ENCODE data around the gene ZNF841. TPM values are rescaled to one million over a fixed set of nuclear protein-coding genes. Genes with fewer than 3 reads are reported as not detected.

ZNF841 gene
- 19.8 TPM for total RNA-seq

GRCh38 chr19:52095172-52096014 lies at the start of gene ZNF841:
Gene ZNF841, minus strand, starts transcription at chr19:52095765. Its CDS starts 10,964 bp downstream, at chr19:52084801.
- Histone ChIP-seq H3K9me3 (ENCODE audit: control insufficient read depth in 3 of 3, low read length in 3 of 3) (peaks cover 2 to 7% (median 3%) of the 10 kb centered on the region in 3 donors), H3K36me3 (ENCODE audit: control insufficient read depth in 3 of 3, insufficient read depth in 3 of 3, low read length in 3 of 3) (peaks cover 3 to 11% (median 3%) of the 10 kb centered on the region in 3 donors), H3K27ac (ENCODE audit: low read depth, low read length) (peak within 1 kb of the TSS; percentile 45), H3K27me3 (ENCODE audit: control insufficient read depth in 3 of 3, insufficient read depth in 3 of 3, low read length in 3 of 3) (no peaks in the 10 kb centered on the region), H3K9ac (ENCODE audit: low read depth in 1 of 3, low read length in 3 of 3) (peak within 1 kb of the TSS; percentile 84 to 94 (median 91)), H3K4me1 (ENCODE audit: control insufficient read depth in 3 of 3, insufficient read depth in 3 of 3, low read length in 3 of 3) (peaks cover 13 to 16% (median 14%) of the 10 kb centered on the region in 3 donors), H3K4me3 (ENCODE audit: low read length in 3 of 3) (peak within 1 kb of the TSS; percentile 87 to 99 (median 98))

DNA sequence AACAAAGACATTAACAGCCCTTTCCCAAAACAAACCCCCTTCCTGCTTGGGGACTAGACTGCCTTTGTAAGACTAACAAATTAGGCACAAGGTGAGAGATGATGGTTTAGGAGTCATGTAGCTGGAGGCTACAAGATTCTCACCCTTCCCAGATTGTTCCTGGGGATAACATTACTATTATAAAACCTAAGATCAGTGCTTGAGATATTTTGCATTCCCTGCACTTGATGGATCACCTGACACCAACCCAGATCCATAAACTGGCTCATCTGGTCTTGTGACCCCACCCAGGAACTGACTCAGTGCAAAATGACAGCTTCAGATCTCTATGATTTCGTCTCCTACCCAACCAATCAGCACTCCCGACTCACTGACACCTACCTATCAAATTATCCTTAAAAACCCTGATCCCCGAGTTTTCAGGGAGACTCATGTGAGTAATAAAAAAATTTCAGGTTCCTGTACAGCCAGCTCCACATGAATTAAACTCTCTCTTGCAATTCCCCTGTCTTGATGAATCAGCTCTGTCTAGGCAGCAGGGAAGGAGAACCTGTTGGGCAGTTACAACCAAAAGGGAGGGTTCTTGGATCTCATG lies 46.5 kb upstream of the ZNF841 start:
- no peaks in the 10 kb centered on the region for H3K27me3 ChIP-seq (ENCODE audit: control insufficient read depth in 3 of 3, insufficient read depth in 3 of 3, low read length in 3 of 3)
- H3K9ac ChIP-seq (ENCODE audit: low read depth in 1 of 3, low read length in 3 of 3), result no peak overlapping the region
- no peak overlapping the region for H3K4me3 ChIP-seq (ENCODE audit: low read length in 3 of 3)
- no peak overlapping the region for H3K27ac ChIP-seq (ENCODE audit: low read depth, low read length)
- H3K36me3 ChIP-seq (ENCODE audit: control insufficient read depth in 3 of 3, insufficient read depth in 3 of 3, low read length in 3 of 3), result no peaks in the 10 kb centered on the region
- H3K9me3 ChIP-seq (ENCODE audit: control insufficient read depth in 3 of 3, low read length in 3 of 3), result no peaks in the 10 kb centered on the region
- H3K4me1 ChIP-seq (ENCODE audit: control insufficient read depth in 3 of 3, insufficient read depth in 3 of 3, low read length in 3 of 3), result peaks cover 14 to 25% (median 15%) of the 10 kb centered on the region in 3 donors

DNA sequence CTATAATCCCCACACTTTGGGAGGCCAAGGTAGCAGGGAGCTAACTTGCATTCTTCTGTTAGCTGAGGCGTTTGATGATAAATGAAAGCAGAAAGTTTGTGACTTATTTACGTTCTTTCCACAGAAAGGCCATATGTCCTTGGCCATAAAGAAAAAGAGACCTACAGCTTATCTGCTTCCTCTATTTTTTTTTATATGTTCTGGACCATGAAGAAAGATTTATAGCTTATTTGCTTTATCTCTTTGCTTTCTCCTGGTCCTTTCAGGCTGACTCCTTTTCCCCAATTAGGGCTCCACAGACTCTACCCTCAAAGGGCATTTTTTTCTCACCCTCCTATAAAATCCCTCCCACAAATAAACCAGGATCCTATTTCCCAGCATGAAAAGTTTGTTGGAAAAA lies 45.6 kb upstream of the ZNF841 start:
- no peaks in the 10 kb centered on the region for H3K27me3 ChIP-seq (ENCODE audit: control insufficient read depth in 3 of 3, insufficient read depth in 3 of 3, low read length in 3 of 3)
- H3K9me3 ChIP-seq (ENCODE audit: control insufficient read depth in 3 of 3, low read length in 3 of 3), result no peaks in the 10 kb centered on the region
- peaks cover 14 to 25% (median 15%) of the 10 kb centered on the region in 3 donors for H3K4me1 ChIP-seq (ENCODE audit: control insufficient read depth in 3 of 3, insufficient read depth in 3 of 3, low read length in 3 of 3)
- H3K4me3 ChIP-seq (ENCODE audit: low read length in 3 of 3), result no peak overlapping the region
- no peaks in the 10 kb centered on the region for H3K36me3 ChIP-seq (ENCODE audit: control insufficient read depth in 3 of 3, insufficient read depth in 3 of 3, low read length in 3 of 3)
- no peak overlapping the region for H3K27ac ChIP-seq (ENCODE audit: low read depth, low read length)
- H3K9ac ChIP-seq (ENCODE audit: low read depth in 1 of 3, low read length in 3 of 3), result no peak overlapping the region

DNA sequence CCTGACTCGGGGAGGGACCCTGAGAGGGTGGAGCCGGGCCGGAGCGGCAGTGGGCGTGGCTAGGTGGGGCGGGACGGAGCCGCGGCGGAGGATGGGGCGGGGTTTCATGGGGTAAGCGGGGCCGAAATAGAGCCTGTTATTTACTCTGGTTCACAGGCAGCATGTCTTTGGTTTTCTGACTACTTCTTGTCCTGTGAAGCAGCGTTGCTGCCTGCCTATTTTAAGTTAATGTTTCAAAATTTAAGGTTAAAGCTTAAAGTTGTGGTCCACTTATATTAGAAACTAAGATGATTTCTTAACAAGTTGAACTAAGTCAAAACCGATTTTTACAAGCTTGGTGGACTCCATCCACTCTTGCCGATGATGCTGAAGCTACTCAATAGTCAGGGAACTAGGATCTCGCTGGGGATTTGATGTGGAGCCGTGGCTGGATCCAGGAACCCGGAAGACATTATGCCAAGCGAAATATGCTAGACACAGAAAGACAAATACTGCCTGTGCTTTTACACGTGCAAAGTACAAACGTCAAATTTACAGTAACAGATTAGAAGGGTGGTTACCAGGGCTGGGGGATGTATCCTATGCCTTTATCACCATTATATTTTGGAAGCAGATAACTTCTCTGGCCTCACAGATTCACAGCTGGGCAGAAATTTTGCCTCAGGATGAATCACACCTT lies 44.6 kb upstream of the ZNF841 start:
- peaks cover 14 to 25% (median 15%) of the 10 kb centered on the region in 3 donors for H3K4me1 ChIP-seq (ENCODE audit: control insufficient read depth in 3 of 3, insufficient read depth in 3 of 3, low read length in 3 of 3)
- peak overlapping the region; percentile 70 to 80 (median 72) for H3K9ac ChIP-seq (ENCODE audit: low read depth in 1 of 3, low read length in 3 of 3)

DNA sequence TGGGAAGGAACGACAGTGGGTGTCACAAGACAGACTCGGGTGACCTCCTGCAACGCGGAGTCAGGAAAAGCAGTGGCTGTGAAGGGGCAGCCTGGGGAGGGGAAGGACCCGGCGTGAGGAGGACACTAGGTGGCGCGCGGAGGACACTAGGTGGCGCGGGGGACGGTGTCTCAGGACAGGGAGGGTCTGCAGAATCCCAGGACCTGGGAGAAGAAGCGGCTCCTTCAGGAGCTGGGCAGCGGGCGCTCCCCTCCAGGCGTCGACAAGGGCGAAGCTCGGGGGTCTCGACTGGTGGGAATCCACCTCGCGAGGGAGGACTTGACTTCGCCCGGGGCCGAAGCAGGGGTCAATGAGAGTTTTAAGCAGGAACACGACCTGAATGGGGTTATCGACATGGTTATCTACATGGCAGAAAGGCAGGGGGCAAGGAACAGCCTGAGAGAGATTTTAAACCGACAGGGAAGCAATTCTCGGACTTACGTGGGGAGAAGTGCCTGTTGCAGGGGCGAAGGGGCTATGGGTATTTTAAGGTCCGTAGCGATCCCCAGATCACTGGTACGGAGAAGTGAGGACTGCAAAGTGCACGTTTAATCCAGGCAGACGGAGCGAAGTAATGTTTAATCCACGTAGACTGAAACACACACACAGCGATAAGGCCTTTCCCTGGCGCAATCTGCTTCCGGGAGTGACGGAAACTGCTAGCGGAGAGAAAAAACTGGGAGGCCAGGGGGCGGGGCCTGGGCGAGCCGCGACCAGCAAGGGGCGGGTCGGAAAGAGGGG lies 43.9 kb upstream of the ZNF841 start, which contains the start of gene ZNF616:
Gene ZNF616, minus strand, starts transcription at position 687 of the 780 bp plus-strand sequence. CDS start 9,426 bp downstream, outside the sequence.
- Histone ChIP-seq H3K4me1 (ENCODE audit: control insufficient read depth in 3 of 3, insufficient read depth in 3 of 3, low read length in 3 of 3) (peaks cover 14 to 25% (median 15%) of the 10 kb centered on the region in 3 donors), H3K4me3 (ENCODE audit: low read length in 3 of 3) (peak within 1 kb of the TSS; percentile 94 to 100 (median 95)), H3K27me3 (ENCODE audit: control insufficient read depth in 3 of 3, insufficient read depth in 3 of 3, low read length in 3 of 3) (no peaks in the 10 kb centered on the region), H3K9me3 (ENCODE audit: control insufficient read depth in 3 of 3, low read length in 3 of 3) (no peaks in the 10 kb centered on the region), H3K36me3 (ENCODE audit: control insufficient read depth in 3 of 3, insufficient read depth in 3 of 3, low read length in 3 of 3) (no peaks in the 10 kb centered on the region), H3K27ac (ENCODE audit: low read depth, low read length) (peak within 1 kb of the TSS; percentile 86), H3K9ac (ENCODE audit: low read depth in 1 of 3, low read length in 3 of 3) (peak within 1 kb of the TSS; percentile 88 to 100 (median 96))

More for the DNA sequence above, 44.6 kb upstream of the ZNF841 start:
- Histone ChIP-seq H3K9me3 (ENCODE audit: control insufficient read depth in 3 of 3, low read length in 3 of 3) (no peaks in the 10 kb centered on the region), H3K27ac (ENCODE audit: low read depth, low read length) (peak overlapping the region; percentile 86), H3K4me3 (ENCODE audit: low read length in 3 of 3) (peak overlapping the region; percentile 63 to 95 (median 74)), H3K36me3 (ENCODE audit: control insufficient read depth in 3 of 3, insufficient read depth in 3 of 3, low read length in 3 of 3) (no peaks in the 10 kb centered on the region), H3K27me3 (ENCODE audit: control insufficient read depth in 3 of 3, insufficient read depth in 3 of 3, low read length in 3 of 3) (no peaks in the 10 kb centered on the region)

- Histone ChIP-seq H3K36me3 (ENCODE audit: control insufficient read depth in 3 of 3, insufficient read depth in 3 of 3, low read length in 3 of 3) (no peaks in the 10 kb centered on the region), H3K9me3 (ENCODE audit: control insufficient read depth in 3 of 3, low read length in 3 of 3) (no peaks in the 10 kb centered on the region), H3K27ac (ENCODE audit: low read depth, low read length) (peak overlapping the region; percentile 86)
These were observed 43.4 kb upstream of the ZNF841 start for GRCh38 chr19:52138983-52139251.

GRCh38 chr19:52138278-52138982 lies 42.9 kb upstream of the ZNF841 start:
- Histone ChIP-seq H3K27me3 (ENCODE audit: control insufficient read depth in 3 of 3, insufficient read depth in 3 of 3, low read length in 3 of 3) (no peaks in the 10 kb centered on the region), H3K27ac (ENCODE audit: low read depth, low read length) (peak overlapping the region; percentile 86), H3K4me3 (ENCODE audit: low read length in 3 of 3) (peak overlapping the region; percentile 94 to 100 (median 95)), H3K9ac (ENCODE audit: low read depth in 1 of 3, low read length in 3 of 3) (peak overlapping the region; percentile 88 to 100 (median 96)), H3K4me1 (ENCODE audit: control insufficient read depth in 3 of 3, insufficient read depth in 3 of 3, low read length in 3 of 3) (peaks cover 14 to 25% (median 15%) of the 10 kb centered on the region in 3 donors), H3K9me3 (ENCODE audit: control insufficient read depth in 3 of 3, low read length in 3 of 3) (no peaks in the 10 kb centered on the region), H3K36me3 (ENCODE audit: control insufficient read depth in 3 of 3, insufficient read depth in 3 of 3, low read length in 3 of 3) (no peaks in the 10 kb centered on the region)

More at GRCh38 chr19:52138983-52139251, 43.4 kb upstream of the ZNF841 start:
- peak overlapping the region; percentile 94 to 100 (median 95) for H3K4me3 ChIP-seq (ENCODE audit: low read length in 3 of 3)
- peak overlapping the region; percentile 88 to 100 (median 96) for H3K9ac ChIP-seq (ENCODE audit: low read depth in 1 of 3, low read length in 3 of 3)
- peaks cover 14 to 25% (median 15%) of the 10 kb centered on the region in 3 donors for H3K4me1 ChIP-seq (ENCODE audit: control insufficient read depth in 3 of 3, insufficient read depth in 3 of 3, low read length in 3 of 3)
- no peaks in the 10 kb centered on the region for H3K27me3 ChIP-seq (ENCODE audit: control insufficient read depth in 3 of 3, insufficient read depth in 3 of 3, low read length in 3 of 3)

- Histone ChIP-seq H3K4me3 (ENCODE audit: low read length in 3 of 3) (peak overlapping the region in 1 of 3 donors; percentile 39), H3K9ac (ENCODE audit: low read depth in 1 of 3, low read length in 3 of 3) (no peak overlapping the region), H3K27ac (ENCODE audit: low read depth, low read length) (no peak overlapping the region), H3K36me3 (ENCODE audit: control insufficient read depth in 3 of 3, insufficient read depth in 3 of 3, low read length in 3 of 3) (peaks cover 52 to 88% (median 81%) of the 10 kb centered on the region in 3 donors), H3K27me3 (ENCODE audit: control insufficient read depth in 3 of 3, insufficient read depth in 3 of 3, low read length in 3 of 3) (no peaks in the 10 kb centered on the region), H3K9me3 (ENCODE audit: control insufficient read depth in 3 of 3, low read length in 3 of 3) (peaks cover 23 to 72% (median 51%) of the 10 kb centered on the region in 3 donors), H3K4me1 (ENCODE audit: control insufficient read depth in 3 of 3, insufficient read depth in 3 of 3, low read length in 3 of 3) (no peaks in the 10 kb centered on the region)
These were observed 24.7 kb upstream of the ZNF841 start for GRCh38 chr19:52120286-52120685.

Data from skeletal muscle tissue (tissue), 4 donors.